Panc1 (cell line): ENCODE results near the gene MICAL2.

Experiments
- SIN3A ChIP-seq: IDR thresholded peaks from 2 replicates; pipeline ENCODE4 v1.6.1; 2012; ENCODE audit warnings: low read depth, mild to moderate bottlenecking, low read length, moderate library complexity, borderline replicate concordance; ENCODE audit not compliant: insufficient read depth
- TCF7L2 ChIP-seq: IDR thresholded peaks from 2 replicates; pipeline ENCODE4 v1.6.1; 2011; ENCODE audit warnings: mild to moderate bottlenecking, low read depth, low read length, inconsistent platforms
- TF ChIP-seq, protein P1 (sequence below): fragments of 450-650 bp; IDR thresholded peaks from 2 replicates; pipeline ENCODE4 v1.5.1; 2017; ENCODE audit warnings: mild to moderate bottlenecking

DNA sequence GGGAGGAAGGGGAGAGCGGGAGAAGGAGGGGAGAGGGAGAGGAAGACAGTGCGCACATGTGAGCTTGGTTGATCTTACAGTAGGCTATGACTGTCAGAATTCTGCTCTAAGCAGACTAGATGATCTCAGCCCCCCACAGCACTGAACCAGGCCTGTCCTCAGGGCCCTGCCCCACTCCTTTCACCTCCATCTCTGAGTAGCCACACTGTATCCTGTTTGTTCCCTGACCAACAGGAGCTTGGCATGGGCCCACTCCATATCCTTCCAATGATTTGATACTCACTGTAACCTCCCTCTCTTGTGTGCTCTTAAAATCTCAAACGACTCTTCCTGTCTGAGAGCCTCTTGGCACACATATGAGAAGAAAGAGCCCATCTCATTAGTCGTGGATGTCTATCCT lies 180.9 kb downstream of the MICAL2 start:
- TF ChIP-seq, protein P1, sequence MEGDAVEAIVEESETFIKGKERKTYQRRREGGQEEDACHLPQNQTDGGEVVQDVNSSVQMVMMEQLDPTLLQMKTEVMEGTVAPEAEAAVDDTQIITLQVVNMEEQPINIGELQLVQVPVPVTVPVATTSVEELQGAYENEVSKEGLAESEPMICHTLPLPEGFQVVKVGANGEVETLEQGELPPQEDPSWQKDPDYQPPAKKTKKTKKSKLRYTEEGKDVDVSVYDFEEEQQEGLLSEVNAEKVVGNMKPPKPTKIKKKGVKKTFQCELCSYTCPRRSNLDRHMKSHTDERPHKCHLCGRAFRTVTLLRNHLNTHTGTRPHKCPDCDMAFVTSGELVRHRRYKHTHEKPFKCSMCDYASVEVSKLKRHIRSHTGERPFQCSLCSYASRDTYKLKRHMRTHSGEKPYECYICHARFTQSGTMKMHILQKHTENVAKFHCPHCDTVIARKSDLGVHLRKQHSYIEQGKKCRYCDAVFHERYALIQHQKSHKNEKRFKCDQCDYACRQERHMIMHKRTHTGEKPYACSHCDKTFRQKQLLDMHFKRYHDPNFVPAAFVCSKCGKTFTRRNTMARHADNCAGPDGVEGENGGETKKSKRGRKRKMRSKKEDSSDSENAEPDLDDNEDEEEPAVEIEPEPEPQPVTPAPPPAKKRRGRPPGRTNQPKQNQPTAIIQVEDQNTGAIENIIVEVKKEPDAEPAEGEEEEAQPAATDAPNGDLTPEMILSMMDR = no peak
- no peak for TF ChIP-seq TCF7L2
- TF ChIP-seq SIN3A = no peak
